Activated gamma-delta T cell (primary cell): ENCODE results near the gene PSPH.

Source experiments
- DNase-seq: peaks from one replicate; lab custom pipeline; 2025; lab: John Stamatoyannopoulos, UW

The PSPH gene

GRCh38 chr7:56007167-56007652 lies 44.0 kb downstream of the PSPH start:
- no peak for DNase-seq

GRCh38 chr7:56003749-56004148 lies 47.5 kb downstream of the PSPH start:
- no peak for DNase-seq

GRCh38 chr7:55996856-55997500 lies 54.3 kb downstream of the PSPH start:
- no peak for DNase-seq

- DNase-seq, result no peak
These were observed 58.9 kb downstream of the PSPH start for GRCh38 chr7:55992346-55992745.

GRCh38 chr7:55983537-55983936 lies 67.7 kb downstream of the PSPH start:
- no peak for DNase-seq

GRCh38 chr7:55980266-55980665 lies 71.0 kb downstream of the PSPH start:
- DNase-seq, result no peak

- no peak for DNase-seq
These were observed 73.4 kb downstream of the PSPH start for GRCh38 chr7:55977831-55978230.

GRCh38 chr7:55975988-55976633 lies 75.1 kb downstream of the PSPH start:
- no peak for DNase-seq

GRCh38 chr7:55973747-55974250 lies 77.4 kb downstream of the PSPH start:
- no peak for DNase-seq

- no peak for DNase-seq
These were observed 80.3 kb downstream of the PSPH start for GRCh38 chr7:55970978-55971377.

- no peak for DNase-seq
These were observed 80.7 kb downstream of the PSPH start for GRCh38 chr7:55970561-55970960.

GRCh38 chr7:55969391-55969790 lies 81.9 kb downstream of the PSPH start:
- DNase-seq, result no peak

- DNase-seq, result no peak
These were observed 84.4 kb downstream of the PSPH start for GRCh38 chr7:55966851-55967250.

GRCh38 chr7:55965805-55966421 lies 85.3 kb downstream of the PSPH start:
- DNase-seq, result no peak

GRCh38 chr7:55965100-55965470 lies 86.2 kb downstream of the PSPH start:
- no peak for DNase-seq

GRCh38 chr7:55964261-55965099 lies 86.8 kb downstream of the PSPH start, which contains the start of gene NIPSNAP2:
Gene NIPSNAP2, plus strand, starts transcription at chr7:55964585. Its CDS starts 25 bp downstream, at chr7:55964610.
- peak; percentile 55 for DNase-seq

- no peak for DNase-seq
These were observed 87.6 kb downstream of the PSPH start for GRCh38 chr7:55963584-55964168.

GRCh38 chr7:55962014-55962413 lies 89.2 kb downstream of the PSPH start:
- no peak for DNase-seq
